Stimulated activated CD4-positive, alpha-beta T cell treated with anti-CD3 and anti-CD28 coated beads, Interleukin-1b, Interleukin-23, amount 100 ng/mL, for 4 hours (primary cell): ENCODE measurements around the gene BCAS1.

Experiments
- DNase-seq, 2 donors: peaks; one replicate each; pipeline ENCODE4 v3.0.0-alpha.2; 2020; ENCODE audit warnings: low read depth in 2 of 2

BCAS1 gene

GRCh38 chr20:54048891-54049545 lies 21.4 kb downstream of the BCAS1 start:
- DNase-seq = no peak

- DNase-seq = no peak
Observed at GRCh38 chr20:54048481-54048880, 21.9 kb downstream of the BCAS1 start.

- DNase-seq = no peak
Observed at GRCh38 chr20:54047720-54048119, 22.7 kb downstream of the BCAS1 start.

- no peak for DNase-seq
Observed at GRCh38 chr20:54047048-54047447, 23.3 kb downstream of the BCAS1 start.

GRCh38 chr20:54044156-54044555 lies 26.2 kb downstream of the BCAS1 start:
- no peak for DNase-seq

- no peak for DNase-seq
Observed at GRCh38 chr20:54043076-54043967, 27.1 kb downstream of the BCAS1 start.

GRCh38 chr20:54042021-54042420 lies 28.4 kb downstream of the BCAS1 start:
- no peak for DNase-seq

- DNase-seq = no peak
Observed at GRCh38 chr20:54041336-54041735, 29.1 kb downstream of the BCAS1 start.

GRCh38 chr20:54040531-54040930 lies 29.9 kb downstream of the BCAS1 start:
- no peak for DNase-seq

GRCh38 chr20:54038961-54039360 lies 31.4 kb downstream of the BCAS1 start:
- no peak for DNase-seq

- DNase-seq = no peak
Observed at GRCh38 chr20:54037525-54037924, 32.9 kb downstream of the BCAS1 start.

GRCh38 chr20:54029643-54030042 lies 40.8 kb downstream of the BCAS1 start:
- no peak for DNase-seq

GRCh38 chr20:54029176-54029575 lies 41.2 kb downstream of the BCAS1 start:
- no peak for DNase-seq

GRCh38 chr20:54028276-54029011 lies 42.0 kb downstream of the BCAS1 start:
- no peak for DNase-seq

- no peak for DNase-seq
Observed at GRCh38 chr20:54027704-54028103, 42.7 kb downstream of the BCAS1 start.

GRCh38 chr20:54026295-54027064 lies 43.9 kb downstream of the BCAS1 start:
- DNase-seq = no peak

- DNase-seq = no peak
Observed at GRCh38 chr20:54025251-54025771, 45.1 kb downstream of the BCAS1 start.

GRCh38 chr20:54023406-54023805 lies 47.0 kb downstream of the BCAS1 start:
- DNase-seq = no peak

GRCh38 chr20:54021446-54022235 lies 48.8 kb downstream of the BCAS1 start:
- no peak for DNase-seq

- no peak for DNase-seq
Observed at GRCh38 chr20:54020868-54021267, 49.5 kb downstream of the BCAS1 start.

- DNase-seq = no peak
Observed at GRCh38 chr20:54020348-54020747, 50.0 kb downstream of the BCAS1 start.
